B cell (primary cell): Measurements from ENCODE around the gene TBC1D14.

Experiments used
- CTCF ChIP-seq: fragments of 200-600 bp; IDR thresholded peaks from one replicate; pipeline ENCODE4 v1.8.0; 2022; ENCODE audit warnings: antibody characterized with exemption, mild to moderate bottlenecking
- EZH2 ChIP-seq: IDR thresholded peaks from 2 replicates; pipeline ENCODE4 v1.6.1; 2012; ENCODE audit warnings: borderline replicate concordance, low read depth, mild to moderate bottlenecking, moderate library complexity, low read length; ENCODE audit not compliant: insufficient read depth, poor library complexity, severe bottlenecking

GRCh38 chr4:7054106-7054880 lies 144.7 kb downstream of the TBC1D14 start:
- TF ChIP-seq CTCF (no peak), EZH2 (no peak)
